Brain microvascular endothelial cell (primary cell): ENCODE data around the gene BPIFA1.

Source experiments
- DNase-seq: peaks from one replicate; pipeline ENCODE4 v3.0.0-alpha.2; 2020
- H3K27ac ChIP-seq: fragments of 250-450 bp; sonication (Bioruptor Pico); 2 replicates; pipeline ENCODE4 v1.5.1; 2020; ENCODE audit warnings: mild to moderate bottlenecking, moderate library complexity
- H3K27me3 ChIP-seq: fragments of 250-450 bp; sonication (Bioruptor Pico); replicated peaks from 2 replicates; pipeline ENCODE4 v1.5.1; 2020; ENCODE audit warnings: mild to moderate bottlenecking
- H3K36me3 ChIP-seq: fragments of 250-450 bp; sonication (Bioruptor Pico); replicated peaks from 2 replicates; pipeline ENCODE4 v1.5.1; 2020; ENCODE audit warnings: mild to moderate bottlenecking
- H3K4me3 ChIP-seq: 2 replicates; pipeline ENCODE4 v1.5.1; 2011; ENCODE audit warnings: low read depth, mild to moderate bottlenecking, control low read depth, low read length, moderate library complexity
- in situ Hi-C: cut with HindIII; loops from 2 replicates; pipeline ENCODE4 v1.10.0; 2017; ENCODE audit warnings: low sequenced_read_pairs, low pct_ligation_motif_present
- TF ChIP-seq, protein P1 (sequence below): IDR thresholded peaks from 2 replicates; pipeline ENCODE4 v1.5.1; 2011; ENCODE audit warnings: low read depth, mild to moderate bottlenecking, moderate library complexity, low read length, control low read depth, inconsistent platforms; ENCODE audit errors: missing control alignments

Gene BPIFA1

DNA sequence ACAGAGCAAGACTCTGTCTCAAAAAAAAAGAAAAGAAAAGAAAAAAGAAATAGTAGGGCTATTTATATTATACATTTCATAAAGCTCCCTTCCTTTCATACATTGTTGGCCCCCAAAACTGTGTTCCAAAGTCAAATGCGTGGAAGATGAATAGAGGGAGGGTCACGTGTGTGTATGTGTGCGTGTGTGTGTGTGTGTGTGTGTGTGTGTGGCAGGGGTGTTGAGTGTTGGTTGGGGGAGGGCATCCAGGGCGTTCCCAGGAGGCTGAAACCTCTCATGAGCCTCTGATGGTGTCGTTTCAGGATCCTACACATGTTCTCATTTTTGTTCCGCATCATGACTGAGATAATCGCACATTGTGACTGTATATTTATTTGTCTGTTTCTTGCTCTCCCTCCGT lies 39.4 kb downstream of the BPIFA1 start:
- no peak for DNase-seq
- TF ChIP-seq, protein P1, sequence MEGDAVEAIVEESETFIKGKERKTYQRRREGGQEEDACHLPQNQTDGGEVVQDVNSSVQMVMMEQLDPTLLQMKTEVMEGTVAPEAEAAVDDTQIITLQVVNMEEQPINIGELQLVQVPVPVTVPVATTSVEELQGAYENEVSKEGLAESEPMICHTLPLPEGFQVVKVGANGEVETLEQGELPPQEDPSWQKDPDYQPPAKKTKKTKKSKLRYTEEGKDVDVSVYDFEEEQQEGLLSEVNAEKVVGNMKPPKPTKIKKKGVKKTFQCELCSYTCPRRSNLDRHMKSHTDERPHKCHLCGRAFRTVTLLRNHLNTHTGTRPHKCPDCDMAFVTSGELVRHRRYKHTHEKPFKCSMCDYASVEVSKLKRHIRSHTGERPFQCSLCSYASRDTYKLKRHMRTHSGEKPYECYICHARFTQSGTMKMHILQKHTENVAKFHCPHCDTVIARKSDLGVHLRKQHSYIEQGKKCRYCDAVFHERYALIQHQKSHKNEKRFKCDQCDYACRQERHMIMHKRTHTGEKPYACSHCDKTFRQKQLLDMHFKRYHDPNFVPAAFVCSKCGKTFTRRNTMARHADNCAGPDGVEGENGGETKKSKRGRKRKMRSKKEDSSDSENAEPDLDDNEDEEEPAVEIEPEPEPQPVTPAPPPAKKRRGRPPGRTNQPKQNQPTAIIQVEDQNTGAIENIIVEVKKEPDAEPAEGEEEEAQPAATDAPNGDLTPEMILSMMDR = no peak
- Histone ChIP-seq H3K27ac (no peak overlapping the region), H3K36me3 (no peaks in the 10 kb centered on the region), H3K4me3 (no peak overlapping the region), H3K27me3 (no peaks in the 10 kb centered on the region)
- in situ Hi-C loops = no loop called here

DNA sequence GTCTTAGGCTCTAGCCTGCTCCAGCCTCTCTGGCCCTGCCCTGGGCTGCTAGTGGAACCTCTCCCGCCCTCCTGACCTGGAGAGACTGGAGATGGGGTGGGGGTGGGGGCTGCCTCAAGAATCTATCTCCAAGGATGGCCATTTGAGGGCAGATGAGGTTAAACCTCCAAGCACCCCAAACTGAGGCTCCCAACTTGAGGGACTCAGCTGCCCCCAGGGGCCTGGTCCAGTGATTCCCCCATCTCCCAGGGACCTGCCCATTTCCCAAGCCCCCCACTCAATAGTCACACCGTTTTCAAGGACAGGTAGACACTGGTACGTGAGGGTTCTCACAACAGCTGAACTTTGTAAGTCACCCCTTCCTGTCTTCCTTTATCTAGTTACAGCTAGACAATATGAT lies 40.1 kb downstream of the BPIFA1 start:
- in situ Hi-C loops = no loop called here
- no peaks in the 10 kb centered on the region for H3K36me3 ChIP-seq
- no peak overlapping the region for H3K27ac ChIP-seq
- no peaks in the 10 kb centered on the region for H3K27me3 ChIP-seq
- TF ChIP-seq, protein P1 = no peak
- H3K4me3 ChIP-seq = no peak overlapping the region
- DNase-seq = no peak

DNA sequence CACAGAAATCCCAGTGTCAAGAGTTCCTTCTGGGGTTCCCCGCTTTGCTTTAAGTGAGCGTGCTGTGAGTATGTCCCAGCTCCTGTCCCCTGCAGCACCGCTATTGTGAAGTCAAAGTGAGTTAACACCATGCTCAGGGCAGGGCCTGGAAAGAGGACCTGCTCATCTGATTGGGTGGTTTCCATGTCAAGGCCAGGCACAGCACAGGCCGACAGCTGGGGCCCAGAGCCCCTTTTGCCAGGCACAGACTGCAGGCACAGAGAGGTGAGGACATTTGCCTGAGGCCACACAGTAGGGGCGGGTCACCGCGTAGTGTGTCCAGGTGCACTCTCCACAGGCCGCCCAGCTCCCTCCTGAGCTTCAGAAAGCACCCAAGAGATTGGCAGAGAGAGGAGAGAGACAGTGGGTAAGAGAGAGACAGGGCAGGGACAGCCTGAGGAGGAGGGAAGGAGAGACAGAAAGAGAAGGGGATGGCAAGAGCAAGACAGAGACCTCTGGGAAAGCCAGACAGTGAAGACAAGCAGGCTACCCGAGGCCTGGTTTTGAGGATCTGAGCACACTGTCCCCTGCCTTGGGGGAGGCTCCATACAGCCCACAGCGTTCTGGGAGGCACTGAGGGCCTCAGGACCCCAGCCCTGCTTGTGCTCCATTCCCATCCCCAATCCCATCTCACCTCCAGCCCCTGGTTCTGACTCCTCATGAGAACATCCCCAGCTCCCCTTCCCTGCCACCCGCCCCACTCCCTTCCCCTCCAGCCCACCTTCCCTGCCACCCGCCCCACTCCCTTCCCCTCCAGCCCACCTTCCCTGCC lies 40.7 kb downstream of the BPIFA1 start:
- no peak overlapping the region for H3K27ac ChIP-seq
- no peak for DNase-seq
- in situ Hi-C loops = no loop called here

DNA sequence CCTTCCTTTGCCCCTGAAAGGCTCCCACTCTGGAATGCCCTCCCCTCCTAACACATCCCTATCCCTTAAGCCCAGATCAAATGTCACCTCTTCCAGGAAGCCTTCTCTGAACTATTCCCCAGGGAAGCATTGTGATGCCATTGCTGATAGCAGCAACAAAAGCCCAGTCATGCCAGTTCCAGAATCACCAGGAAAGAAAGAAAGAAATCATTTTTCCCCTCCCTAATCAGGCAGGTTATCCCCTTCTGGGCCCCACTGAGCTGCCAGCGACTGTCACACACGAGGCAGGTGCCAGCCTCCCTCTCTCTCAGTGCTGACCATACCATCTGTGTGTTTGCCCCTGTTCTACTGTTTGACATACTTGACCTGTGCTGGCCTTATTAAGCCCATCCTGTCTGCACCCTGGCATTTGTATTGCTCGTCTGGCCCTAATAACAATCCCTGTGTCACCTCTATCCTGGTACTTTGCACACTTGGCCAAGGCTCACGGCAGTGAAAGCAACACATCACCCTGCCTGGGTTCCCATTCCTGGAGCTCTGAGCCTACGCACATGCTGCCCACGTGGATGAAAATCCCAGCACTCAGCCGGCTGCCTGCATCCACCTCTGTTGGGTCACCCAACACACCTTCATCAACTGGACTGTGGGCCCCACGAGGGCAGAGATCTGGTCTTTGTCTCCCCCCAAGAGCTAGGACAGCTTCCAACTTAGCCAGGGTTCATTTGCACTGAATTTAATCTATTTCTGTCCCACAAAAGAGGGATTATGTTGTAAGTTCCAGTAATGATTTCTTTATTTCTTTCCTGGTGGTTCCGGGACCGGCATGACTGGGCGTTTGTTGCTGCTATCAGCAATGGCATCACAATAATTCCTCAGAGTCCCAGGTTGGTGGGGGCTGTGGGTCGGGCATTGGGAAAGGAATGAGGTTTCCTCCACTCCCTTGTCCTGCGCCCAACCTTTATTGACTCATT lies 42.0 kb downstream of the BPIFA1 start:
- TF ChIP-seq, protein P1 = no peak
- H3K27ac ChIP-seq = no peak overlapping the region
- H3K36me3 ChIP-seq = no peaks in the 10 kb centered on the region
- H3K27me3 ChIP-seq = no peaks in the 10 kb centered on the region
- in situ Hi-C loops = no loop called here
- no peak for DNase-seq
- no peak overlapping the region for H3K4me3 ChIP-seq

More for the DNA sequence above, 40.7 kb downstream of the BPIFA1 start:
- Histone ChIP-seq H3K27me3 (no peaks in the 10 kb centered on the region), H3K4me3 (no peak overlapping the region), H3K36me3 (no peaks in the 10 kb centered on the region)
- TF ChIP-seq, protein P1 = no peak

DNA sequence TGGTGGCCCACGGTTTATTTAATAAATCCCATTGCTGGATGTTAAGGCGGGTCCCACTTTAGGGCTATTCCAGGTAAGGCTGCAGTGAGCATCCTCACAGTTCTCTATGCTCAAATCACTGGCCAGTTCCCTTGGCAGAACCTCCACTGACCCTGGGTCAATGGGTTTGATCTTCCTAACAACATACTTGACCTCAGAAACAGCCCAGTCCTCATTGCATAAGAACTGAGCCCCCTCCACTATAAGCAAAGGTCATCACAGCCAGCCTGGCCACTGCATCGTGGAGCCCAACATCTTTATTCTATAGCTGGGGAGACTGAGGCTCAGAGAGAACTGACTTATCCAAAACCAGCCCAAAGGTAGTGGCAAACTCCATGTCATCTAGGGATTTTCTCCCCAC lies 42.9 kb downstream of the BPIFA1 start:
- in situ Hi-C loops = no loop called here
- Histone ChIP-seq H3K27me3 (no peaks in the 10 kb centered on the region), H3K27ac (no peak overlapping the region), H3K4me3 (no peak overlapping the region), H3K36me3 (no peaks in the 10 kb centered on the region)
- no peak for DNase-seq
- TF ChIP-seq, protein P1 = no peak
